NCI-H2196 treated with DMSO at 0.1 percent for 48 hours (cell line): ENCODE data around the gene ADAM8.

ENCODE experiments used
- DNase-seq: peaks from one replicate; lab custom pipeline; 2025; ENCODE audit not compliant: unreplicated experiment; lab: John Stamatoyannopoulos, UW

The ADAM8 gene

DNA sequence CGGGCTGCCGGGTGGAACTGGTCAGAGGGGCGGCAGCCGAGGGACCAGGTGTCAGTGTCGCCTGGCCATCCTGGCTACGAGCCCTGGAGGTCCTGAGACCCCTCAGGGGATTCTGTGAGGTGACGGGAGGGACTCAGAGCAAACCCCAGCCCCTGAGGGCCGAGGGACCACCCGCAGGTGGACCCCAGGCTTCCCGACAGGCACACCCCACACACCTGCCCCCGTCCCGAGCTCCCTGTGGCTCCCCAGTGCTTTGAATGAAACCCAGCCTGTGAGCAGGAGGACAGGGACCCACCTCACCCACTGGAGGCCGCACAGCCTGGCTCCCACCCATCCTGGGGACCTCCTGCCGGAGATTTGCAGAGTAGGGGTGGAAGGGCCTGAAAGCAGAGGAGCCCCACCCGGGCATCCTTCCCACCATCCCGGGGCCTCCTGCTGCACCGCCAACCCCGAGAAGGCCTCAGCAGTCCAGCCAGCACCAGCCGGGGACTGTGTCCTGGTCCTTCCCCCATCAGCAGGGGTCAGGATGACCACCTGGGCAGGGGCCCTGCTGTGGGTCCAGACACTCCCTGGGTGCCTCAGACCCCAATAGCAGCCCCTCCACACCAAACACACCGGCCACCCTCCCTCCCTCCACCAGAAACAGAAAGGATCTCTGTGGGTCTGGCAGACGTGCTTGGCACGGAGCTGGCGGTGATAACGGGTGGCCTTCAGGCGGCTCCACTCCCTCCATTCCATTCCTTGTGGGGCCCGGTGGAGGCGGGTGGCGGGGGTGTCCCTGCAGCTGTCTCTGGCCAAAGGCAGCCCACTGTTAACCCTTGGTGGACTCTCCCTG is 25.1 kb downstream of the ADAM8 start:
- DNase-seq, result no peak

DNA sequence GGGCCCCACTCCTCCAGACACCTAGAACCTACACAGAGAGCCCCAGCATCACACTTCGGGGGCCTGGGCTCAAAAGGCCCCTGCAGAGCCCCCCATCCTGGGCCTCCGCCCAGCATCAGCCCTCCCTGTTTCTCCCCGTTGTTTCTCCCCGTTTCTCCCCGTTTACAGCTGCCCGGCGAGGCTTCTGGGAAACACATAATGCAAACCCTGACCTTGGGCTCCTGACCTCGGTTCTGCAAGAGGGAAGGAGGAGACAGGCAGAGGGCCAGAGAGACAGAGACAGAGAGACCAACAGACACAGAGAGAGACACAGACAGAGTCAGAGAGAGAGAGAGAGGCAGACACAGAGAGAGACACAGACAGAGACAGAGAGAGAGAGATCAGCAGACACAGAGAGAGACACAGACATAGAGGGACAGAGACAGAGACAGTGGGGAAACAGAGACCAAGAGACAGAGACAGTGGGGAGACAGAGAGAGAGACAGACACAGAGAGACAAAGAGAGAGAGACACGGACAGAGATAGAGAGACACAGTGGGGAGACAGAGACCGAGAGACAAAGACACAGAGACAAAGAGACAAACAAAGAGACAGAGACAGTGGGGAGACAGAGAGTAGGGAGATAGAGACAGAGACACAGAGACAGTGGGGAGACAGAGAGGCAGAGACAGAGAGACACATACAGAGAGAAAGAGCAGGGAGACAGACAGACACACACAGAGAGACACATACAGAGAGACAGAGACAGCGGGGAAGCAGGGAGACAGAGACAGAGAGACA is 26.5 kb downstream of the ADAM8 start:
- no peak for DNase-seq

DNA sequence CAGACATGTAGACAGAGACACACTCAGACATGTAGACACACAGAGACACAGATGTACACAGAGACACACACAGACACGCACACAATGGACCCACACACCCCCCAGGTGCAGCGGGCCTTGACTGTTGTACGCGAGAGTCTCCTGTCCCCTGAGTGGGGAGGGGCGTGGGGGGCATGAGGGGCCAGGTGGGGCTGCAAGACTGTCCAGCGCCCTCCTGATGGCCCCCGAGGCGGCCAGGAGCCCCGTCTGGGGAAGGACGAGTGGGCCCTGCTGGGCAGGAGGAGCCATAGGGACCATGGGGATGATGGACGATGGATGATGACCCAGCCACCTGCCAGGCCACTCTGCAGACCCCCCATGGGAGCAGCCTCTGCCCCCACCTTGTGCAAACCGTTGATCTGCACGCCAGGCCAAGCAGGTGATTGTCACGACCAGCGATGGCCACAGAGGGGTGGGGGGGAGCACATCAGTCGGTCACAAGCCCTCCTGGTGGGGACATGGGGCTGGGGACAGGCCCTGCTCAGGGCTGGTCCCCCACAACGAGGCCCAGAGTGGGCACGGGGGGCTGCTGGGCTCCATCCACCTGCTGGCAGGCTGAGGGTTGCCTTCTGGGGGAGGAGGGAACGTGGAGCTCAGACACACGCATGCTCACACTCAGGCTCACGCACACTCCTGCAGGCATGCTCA is 27.4 kb downstream of the ADAM8 start:
- DNase-seq, result no peak

DNA sequence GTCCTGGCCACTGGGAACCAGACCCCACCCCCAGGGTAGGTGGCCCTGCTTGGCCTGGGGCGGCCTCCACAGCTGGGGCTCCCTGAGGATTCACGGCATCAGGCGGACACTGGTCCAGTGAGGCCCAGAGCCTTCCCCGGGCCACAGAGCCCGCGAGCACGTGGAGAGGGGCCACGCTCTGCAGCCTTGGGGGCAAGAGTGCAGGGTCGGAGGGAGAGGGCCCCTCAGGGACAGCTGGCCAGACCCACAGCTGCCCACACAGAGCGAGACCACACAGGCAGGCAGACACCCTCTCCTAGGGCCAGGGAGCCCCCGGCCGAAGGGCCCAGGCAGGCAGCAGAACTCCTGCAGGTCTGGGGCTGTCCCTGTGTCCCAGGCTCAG is 28.3 kb downstream of the ADAM8 start:
- no peak for DNase-seq

DNA sequence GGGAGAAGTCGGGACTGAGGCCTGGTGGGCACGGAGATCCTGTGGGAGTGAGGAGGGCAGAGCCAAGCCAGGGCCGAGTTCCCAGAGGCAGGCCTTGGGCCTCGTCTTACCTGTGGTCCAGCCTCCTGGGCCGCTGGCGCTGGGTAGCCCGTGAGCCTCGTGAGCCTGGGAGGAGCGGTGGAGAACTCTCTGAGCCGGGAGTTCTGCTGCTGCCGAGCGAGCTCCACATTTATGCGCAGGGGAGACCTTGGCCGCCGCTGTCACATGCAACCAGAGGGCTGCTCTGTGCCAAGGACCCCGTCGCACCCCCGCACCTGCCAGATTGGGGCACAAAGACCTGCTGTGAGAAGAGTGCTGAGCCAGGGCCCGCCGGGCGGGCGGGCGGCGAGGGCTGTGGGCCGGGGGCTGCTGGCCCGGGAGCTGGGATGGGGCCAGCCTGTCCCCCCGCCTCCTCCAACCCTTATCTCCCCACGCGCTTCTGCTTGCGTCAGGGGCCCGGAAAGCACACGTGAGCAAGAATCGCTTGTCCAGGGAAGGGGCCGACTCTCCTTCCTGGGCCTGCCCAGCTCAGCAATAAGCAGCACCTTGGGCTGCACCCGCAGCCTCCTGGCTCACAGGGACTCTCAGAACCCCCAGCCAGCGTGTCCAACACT is 28.9 kb downstream of the ADAM8 start:
- DNase-seq, result no peak

DNA sequence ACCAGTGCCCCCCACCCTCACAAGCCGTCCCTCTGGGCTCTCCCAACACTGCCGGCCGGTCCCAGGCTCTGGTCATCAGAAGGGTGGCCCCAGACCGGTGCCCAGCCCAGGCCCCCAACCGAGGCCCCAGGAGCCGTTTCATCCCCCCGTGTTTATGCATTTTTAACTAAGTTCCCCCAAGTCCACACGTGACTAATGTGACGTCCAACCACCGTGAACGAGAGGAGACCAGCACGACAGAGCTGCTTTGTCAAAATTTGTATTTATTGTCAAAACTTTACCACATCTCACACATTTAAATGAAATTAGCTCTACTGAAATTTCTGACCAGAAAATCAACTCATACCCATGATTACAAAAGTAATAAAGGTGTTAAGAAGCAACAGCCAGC is 30.4 kb downstream of the ADAM8 start:
- DNase-seq, result no peak

DNA sequence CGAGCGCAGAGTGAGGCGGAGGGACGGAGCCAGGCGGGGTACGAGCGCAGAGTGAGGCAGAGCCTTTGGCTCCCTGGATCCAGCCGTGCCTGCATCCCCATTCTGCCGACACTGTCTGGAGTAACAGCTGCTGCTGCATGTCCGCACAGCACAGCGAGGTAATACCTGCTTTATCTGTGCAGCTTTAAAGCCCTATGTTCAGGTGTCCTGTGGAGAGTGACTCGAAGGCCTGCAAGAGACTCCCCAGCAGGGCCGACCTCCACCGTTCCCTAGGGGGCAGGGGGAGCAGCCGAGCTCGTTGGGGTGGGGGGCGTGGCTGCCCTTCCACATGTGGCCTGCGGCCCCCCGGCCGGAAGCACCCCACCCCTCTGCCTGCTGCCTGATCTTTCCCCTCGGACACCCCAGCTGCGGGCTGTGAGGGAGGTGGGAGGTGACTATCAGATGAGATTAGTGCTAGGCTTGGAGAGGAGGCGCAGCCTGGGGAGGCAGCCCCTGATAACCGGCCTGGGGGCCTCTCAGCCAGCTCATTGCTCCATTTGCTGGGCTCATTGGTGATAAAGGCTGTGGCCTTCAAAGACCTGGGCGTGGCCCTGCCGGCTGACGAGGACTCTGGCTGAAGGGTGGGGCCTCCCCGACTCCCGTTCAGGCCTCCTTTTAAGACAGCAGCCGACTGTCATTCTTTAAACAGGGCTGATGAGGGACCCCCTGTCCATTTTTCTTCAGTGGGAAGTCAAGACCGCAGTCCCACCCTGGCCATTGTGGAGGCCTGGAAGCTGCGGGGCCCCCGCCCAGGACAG is 31.0 kb downstream of the ADAM8 start:
- DNase-seq, result no peak

DNA sequence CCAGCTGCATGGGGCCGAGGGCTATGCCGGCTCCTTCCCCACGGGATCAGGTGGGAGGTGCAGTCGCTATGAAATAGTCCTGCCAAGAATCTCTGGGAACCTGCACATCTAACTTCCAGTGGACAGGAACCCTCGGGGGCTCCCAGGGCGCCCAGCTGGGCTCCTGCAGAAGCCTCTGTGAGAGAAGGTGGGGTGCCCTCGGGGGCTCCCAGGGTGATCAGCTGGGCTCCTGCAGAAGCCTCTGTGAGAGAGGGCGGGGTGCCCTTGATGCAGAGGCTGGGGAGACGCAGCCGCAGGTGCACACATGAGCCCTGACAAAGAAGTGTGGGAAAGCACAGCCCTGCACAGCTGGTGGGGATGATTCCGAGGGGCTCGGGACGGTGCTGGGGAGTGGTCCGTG is 33.1 kb downstream of the ADAM8 start:
- DNase-seq, result no peak

DNA sequence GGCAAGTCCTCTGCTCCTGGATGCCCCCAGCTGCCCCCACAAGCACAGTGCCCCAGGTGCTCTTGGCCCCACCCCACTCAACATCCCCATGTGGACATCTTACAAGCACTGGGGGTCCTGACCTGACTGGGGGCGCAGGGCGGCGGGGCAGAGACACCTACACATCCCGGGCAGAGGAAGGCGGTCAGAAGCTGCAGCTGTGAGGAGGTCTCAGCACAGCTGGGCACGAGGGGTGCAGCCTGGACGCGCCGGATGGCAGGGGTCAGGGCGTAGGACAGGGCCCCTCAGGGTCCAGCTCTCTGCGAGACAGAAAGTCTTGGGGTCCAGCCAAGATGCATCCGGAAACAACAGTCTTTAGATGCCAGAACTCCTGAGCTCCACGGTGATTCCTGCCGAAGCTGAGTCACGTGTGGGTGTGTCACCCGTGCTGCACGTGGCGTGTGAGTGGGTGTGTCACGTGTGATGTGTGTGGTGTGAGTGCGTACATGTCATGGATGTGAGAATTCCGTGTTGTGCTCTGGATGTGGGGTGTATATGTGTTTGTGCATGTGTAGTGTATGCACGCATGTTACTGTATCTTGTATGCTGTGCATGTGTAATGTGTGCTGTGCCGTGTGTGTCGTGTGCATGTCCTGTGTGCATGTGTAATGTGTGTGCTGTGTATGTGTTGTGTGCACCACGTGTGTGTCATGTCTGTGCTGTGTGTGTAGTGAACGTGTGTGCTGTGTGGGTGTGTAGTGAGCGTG is 33.9 kb downstream of the ADAM8 start:
- no peak for DNase-seq

DNA sequence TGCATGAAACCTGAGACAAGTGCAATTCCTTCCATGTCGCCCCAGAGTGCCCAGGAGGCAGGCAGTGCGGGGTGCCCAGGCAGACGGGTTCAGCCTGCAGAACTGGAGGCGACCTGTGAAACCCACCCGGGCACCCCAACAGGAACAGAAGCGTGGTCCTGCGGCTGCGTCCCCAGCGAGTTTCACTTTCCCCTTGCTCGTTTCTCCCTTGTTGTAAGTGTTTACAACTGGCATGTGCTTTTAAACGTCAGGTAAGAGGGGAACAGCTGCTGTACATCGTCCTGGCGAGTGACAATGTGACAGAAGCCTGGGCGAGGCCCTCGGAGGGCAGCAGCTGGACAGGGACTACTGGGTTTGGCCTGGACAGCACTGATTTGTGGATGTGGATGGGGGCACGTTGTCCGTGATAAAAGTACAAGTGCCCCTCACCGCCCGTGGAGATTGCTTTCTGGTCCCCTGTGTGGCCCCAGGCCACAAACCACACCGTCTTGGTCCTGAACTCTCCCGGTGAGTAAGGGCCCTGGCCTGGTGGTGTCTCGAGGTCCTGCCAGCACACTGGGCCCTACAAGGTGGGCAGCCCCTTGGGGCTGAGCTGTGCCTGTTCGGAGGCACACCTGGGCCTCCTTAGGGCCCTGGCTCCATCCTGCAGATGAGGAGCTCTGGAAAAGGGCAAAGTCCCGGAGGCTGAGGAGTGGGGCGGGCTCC is 35.0 kb downstream of the ADAM8 start:
- no peak for DNase-seq

DNA sequence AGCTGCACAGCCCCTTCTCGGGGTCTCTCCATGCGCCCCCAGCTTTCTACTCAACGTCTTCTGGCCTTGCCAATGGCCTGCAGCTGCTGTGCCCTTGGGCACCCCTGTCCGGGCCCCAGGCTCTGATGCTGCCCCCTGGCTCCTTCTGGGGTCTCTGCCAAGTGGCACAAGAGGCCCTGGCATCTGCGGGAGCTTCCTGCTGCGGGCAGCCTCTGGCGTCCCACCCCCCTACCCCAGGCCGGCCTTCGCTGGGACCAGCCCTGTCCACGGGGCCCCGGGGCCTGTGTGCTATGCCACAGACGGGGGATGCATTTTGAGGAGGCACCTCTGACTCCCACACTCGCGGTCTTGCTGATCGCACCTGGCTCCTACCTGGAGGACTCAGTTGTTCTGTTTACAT is 36.7 kb downstream of the ADAM8 start:
- no peak for DNase-seq

DNA sequence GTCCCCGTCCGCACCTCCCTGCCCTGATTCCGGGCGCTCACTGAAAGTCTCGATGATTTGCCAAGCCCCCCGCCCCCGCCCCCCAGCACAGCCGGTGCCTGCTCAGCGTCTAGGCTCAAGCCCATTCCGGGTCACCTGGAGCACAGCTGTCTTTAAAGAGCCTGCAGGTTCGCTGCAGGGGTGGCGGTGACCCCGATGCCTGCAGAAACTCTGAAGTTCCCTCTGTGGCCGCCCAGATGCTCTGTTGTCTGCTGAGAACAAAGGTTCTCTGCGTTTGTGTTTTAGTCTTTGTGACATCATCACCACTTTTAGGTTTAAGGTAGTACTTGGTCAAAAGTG is 38.2 kb downstream of the ADAM8 start:
- DNase-seq, result no peak

DNA sequence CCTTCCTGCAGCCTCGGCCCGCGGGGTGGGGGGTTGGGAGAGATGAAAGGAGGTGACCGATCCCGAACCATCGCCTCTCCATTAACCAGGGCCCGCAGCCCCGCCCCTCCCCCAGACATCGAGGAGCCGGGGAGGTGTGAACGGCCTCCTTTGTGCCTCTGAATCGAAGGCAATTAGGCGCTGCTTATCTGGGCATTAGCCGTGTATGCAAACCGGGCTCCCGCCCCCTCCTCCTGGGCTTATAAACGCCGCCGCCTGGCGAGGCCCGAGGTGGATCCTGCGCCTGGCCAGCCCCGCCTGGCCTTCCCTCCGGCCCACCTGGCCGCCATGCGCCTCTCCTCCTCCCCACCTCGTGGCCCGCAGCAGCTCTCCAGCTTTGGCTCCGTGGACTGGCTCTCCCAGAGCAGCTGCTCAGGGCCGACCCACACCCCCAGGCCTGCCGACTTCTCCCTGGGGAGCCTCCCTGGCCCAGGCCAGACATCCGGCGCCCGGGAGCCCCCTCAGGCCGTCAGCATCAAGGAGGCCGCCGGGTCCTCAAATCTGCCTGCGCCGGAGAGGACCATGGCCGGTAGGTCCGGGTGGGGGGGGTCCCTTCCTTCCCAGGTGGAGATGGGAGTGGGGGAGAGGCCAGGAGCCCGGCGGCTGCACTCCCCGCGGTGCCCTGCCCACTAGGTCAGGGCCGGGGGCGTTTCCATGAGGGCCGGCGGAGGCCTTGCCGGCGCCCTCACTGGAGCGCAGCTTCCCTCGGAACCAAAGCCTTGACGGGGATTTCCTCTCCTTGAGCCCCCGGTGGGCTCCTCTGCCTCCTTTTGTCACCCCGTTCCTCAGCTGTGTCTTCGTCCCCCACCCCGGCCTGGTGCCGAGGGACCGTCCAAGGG is 38.8 kb downstream of the ADAM8 start, which contains the start of gene VENTX:
TSS of gene VENTX (plus strand) at position 268 of the 878 bp plus-strand sequence. CDS start at position 328, 60 bp downstream.
- DNase-seq, result no peak

DNA sequence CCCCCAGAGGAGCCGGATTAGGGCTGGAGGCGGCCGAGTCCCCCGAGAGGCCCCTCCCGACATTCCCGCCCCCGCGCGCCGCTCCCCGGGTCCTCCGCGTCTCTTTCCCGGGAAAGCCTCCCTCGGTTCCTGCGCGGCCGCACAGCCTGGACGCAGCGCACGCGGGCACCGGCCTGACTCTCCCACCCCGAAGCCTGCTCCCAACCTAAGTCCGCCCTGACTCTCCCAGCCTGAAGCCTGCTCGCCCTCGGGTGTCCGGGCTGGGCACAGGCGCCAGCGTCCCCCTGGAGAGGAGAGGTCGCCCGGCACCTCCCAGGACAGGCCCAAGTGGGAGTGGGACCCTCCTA is 39.5 kb downstream of the ADAM8 start:
- DNase-seq, result no peak

DNA sequence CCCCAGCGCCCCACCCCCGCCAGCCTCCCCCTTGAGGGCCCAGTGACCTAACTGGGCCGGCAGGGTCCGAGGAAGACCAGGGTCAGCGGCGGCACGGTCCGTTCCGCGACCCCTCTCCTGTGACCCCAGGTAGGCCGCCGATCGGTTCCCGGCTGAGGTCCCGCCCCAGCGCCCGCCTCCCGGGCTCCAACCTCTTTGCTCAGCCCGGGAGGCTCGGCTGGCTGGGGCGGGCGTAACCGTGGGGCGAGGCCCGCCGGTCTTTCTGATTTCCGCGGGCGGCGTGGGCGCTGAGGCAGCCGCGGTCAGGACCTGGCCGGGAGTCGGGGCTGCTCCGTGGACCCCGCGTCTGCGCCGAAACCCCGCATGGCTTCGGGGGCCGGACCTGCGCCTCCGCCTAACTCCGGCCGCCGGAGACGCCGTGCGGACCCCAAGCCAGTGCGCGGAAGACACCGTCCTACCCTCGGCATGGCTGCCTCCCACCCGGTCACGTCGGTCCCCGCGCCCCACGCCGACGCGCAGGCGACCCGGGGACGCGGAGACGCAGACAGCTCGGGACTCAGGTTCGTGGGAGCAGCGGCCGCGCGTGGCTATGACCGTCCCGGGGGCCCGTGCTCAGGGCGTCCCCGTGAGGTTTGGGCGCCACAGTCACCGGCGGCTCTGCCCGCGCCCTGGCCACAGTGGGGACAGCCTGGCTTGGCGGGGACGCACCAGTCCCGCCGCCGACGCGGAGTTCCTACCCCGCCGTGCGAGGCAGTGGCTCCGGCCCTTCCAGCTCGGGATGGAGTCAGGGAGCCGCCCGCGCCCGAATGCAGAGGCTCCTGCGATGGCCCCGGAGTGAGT is 40.0 kb downstream of the ADAM8 start:
- DNase-seq, result no peak

DNA sequence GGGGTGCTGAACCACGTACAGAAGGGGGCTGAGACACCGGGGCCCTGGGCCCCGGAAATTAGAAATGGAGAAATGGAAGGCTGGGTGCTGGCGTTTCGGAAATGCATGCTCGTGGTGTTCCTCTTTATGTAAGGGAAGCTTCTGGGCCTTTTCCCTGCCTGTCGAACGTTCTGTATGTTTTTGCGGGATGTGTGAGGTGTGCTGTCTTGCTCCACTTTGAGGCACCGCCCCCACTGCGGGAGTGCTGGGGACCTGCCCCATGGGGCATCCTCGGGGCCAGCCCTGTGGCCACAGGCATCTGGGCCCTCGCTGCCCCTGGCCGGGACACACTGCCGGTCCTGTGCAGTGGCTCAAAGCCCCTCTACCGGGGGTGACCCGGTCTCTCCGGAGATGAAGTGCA is 40.7 kb downstream of the ADAM8 start:
- DNase-seq, result no peak

DNA sequence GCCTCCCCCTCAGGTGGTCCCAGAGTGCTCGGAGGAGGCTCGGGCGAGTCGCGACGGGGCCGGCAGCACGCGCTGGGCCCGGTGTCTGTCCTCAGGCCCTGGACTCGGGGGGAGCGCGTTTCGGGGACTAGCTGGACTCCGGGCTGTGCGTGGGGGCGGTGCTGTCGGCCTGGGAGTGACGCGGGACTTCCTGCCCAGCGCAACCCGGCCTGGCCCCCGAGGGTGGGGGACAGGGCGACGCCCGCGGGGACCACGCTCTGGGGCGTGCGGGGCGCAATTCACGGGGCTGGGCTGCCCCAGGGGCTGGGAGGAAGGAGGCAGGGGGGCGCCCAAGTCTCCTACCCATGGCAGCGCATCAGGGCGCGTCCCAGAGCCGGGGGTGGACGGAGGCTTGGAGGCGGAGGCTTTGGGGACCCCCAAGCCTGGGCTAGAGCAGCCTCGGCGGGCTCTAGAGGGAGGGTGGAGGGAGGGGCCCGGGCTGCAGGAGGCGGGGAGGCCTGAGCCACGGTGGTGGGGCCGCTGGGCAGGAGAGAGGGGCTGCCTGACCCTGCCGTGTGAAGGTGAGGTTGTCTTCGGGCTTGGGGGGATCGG is 41.3 kb downstream of the ADAM8 start:
- DNase-seq, result no peak
